GM18526 (cell line): Measurements from ENCODE around the gene PRR14L.

ENCODE experiments used
- POLR2A ChIP-seq: IDR thresholded peaks from 3 replicates; pipeline ENCODE4 v1.6.1; 2011; ENCODE audit not compliant: insufficient read length; ENCODE audit errors: extremely low read depth

Gene PRR14L

GRCh38 chr22:31749636-31750364 is at the start of gene PRR14L:
Gene PRR14L (minus strand): TSS chr22:31750132. CDS start chr22:31738860, 11,272 bp downstream.
- peak; percentile 93 for TF ChIP-seq POLR2A

GRCh38 chr22:31790240-31790639 is 40.3 kb upstream of the PRR14L start:
- TF ChIP-seq POLR2A = no peak

GRCh38 chr22:31789803-31790202 is 39.9 kb upstream of the PRR14L start:
- no peak for TF ChIP-seq POLR2A

- TF ChIP-seq POLR2A = no peak
Measured at GRCh38 chr22:31776231-31776630, 26.3 kb upstream of the PRR14L start.

GRCh38 chr22:31773416-31773815 is 23.5 kb upstream of the PRR14L start:
- no peak for TF ChIP-seq POLR2A

- TF ChIP-seq POLR2A = no peak
Measured at GRCh38 chr22:31768422-31769059, 18.6 kb upstream of the PRR14L start.

GRCh38 chr22:31764785-31765184 is 14.9 kb upstream of the PRR14L start:
- no peak for TF ChIP-seq POLR2A

GRCh38 chr22:31757265-31757664 is 7.3 kb upstream of the PRR14L start:
- TF ChIP-seq POLR2A = no peak

- TF ChIP-seq POLR2A = no peak
Measured at GRCh38 chr22:31754813-31755212, 4.9 kb upstream of the PRR14L start.

- TF ChIP-seq POLR2A = peak; percentile 89
Measured at GRCh38 chr22:31753634-31754501, 3.9 kb upstream of the PRR14L start, which contains the start of gene DEPDC5. Gene DEPDC5 (plus strand): TSS chr22:31754019. CDS start chr22:31754922, 903 bp downstream.

- no peak for TF ChIP-seq POLR2A
Measured at GRCh38 chr22:31753005-31753633, 3.2 kb upstream of the PRR14L start.

GRCh38 chr22:31752096-31752847 is 2.3 kb upstream of the PRR14L start:
- TF ChIP-seq POLR2A = no peak

- no peak for TF ChIP-seq POLR2A
Measured at GRCh38 chr22:31750365-31751284, 693 bp upstream of the PRR14L start.
